Measurements from ENCODE around the gene PTAFR.

The PTAFR gene

GRCh38 chr1:28119556-28119955 is 56.9 kb downstream of the PTAFR start:
- Histone ChIP-seq H3K36me3 (ENCODE audit: control insufficient read depth in 2 of 2, insufficient read depth in 2 of 2, low read length in 2 of 2) (no peaks in the 10 kb centered on the region), H3K27me3 (ENCODE audit: control insufficient read depth in 2 of 2, insufficient read depth in 2 of 2, low read length in 2 of 2) (no peaks in the 10 kb centered on the region), H3K27ac (ENCODE audit: low read depth in 2 of 2, low read length in 2 of 2) (no peak overlapping the region), H3K4me3 (ENCODE audit: low read length in 2 of 2) (no peak overlapping the region), H3K9ac (ENCODE audit: low read depth in 1 of 2, low read length in 2 of 2) (no peak overlapping the region), H3K4me1 (ENCODE audit: control insufficient read depth in 2 of 2, insufficient read depth in 2 of 2, low read length in 2 of 2) (no peaks in the 10 kb centered on the region), H3K9me3 (ENCODE audit: control insufficient read depth in 2 of 2, low read length in 2 of 2) (no peaks in the 10 kb centered on the region)

- H3K27ac ChIP-seq (ENCODE audit: low read depth in 2 of 2, low read length in 2 of 2) = no peak overlapping the region
- no peaks in the 10 kb centered on the region for H3K4me1 ChIP-seq (ENCODE audit: control insufficient read depth in 2 of 2, insufficient read depth in 2 of 2, low read length in 2 of 2)
- H3K9me3 ChIP-seq (ENCODE audit: control insufficient read depth in 2 of 2, low read length in 2 of 2) = no peaks in the 10 kb centered on the region
- H3K36me3 ChIP-seq (ENCODE audit: control insufficient read depth in 2 of 2, insufficient read depth in 2 of 2, low read length in 2 of 2) = no peaks in the 10 kb centered on the region
- no peak overlapping the region for H3K9ac ChIP-seq (ENCODE audit: low read depth in 1 of 2, low read length in 2 of 2)
- H3K27me3 ChIP-seq (ENCODE audit: control insufficient read depth in 2 of 2, insufficient read depth in 2 of 2, low read length in 2 of 2) = no peaks in the 10 kb centered on the region
- H3K4me3 ChIP-seq (ENCODE audit: low read length in 2 of 2) = no peak overlapping the region
Measured at GRCh38 chr1:28118640-28119307, 57.7 kb downstream of the PTAFR start.

DNA sequence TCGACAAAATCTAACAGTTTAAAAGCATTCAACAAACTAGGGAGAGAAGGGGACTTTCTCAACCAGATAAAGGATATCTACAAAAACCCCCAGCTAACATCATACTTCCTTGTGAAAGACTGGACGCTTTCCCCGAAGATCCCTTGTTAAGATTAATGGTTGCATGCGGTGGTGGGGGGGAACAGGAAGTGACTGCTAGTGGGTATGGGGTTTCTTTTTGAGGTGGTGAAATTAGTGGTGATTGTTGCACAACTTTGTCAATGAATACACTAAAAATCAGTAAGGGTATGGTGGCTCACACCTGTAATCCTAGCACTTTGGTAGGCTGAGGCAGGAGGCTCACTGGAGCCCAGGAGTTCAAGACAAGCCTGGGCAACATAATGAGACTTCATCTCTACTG is 61.2 kb downstream of the PTAFR start:
- Histone ChIP-seq H3K9me3 (ENCODE audit: control insufficient read depth in 2 of 2, low read length in 2 of 2) (no peaks in the 10 kb centered on the region), H3K27ac (ENCODE audit: low read depth in 2 of 2, low read length in 2 of 2) (no peak overlapping the region), H3K27me3 (ENCODE audit: control insufficient read depth in 2 of 2, insufficient read depth in 2 of 2, low read length in 2 of 2) (no peaks in the 10 kb centered on the region), H3K36me3 (ENCODE audit: control insufficient read depth in 2 of 2, insufficient read depth in 2 of 2, low read length in 2 of 2) (no peaks in the 10 kb centered on the region), H3K4me3 (ENCODE audit: low read length in 2 of 2) (no peak overlapping the region), H3K4me1 (ENCODE audit: control insufficient read depth in 2 of 2, insufficient read depth in 2 of 2, low read length in 2 of 2) (peaks cover 0 to 4% of the 10 kb centered on the region in 2 donors), H3K9ac (ENCODE audit: low read depth in 1 of 2, low read length in 2 of 2) (no peak overlapping the region)

DNA sequence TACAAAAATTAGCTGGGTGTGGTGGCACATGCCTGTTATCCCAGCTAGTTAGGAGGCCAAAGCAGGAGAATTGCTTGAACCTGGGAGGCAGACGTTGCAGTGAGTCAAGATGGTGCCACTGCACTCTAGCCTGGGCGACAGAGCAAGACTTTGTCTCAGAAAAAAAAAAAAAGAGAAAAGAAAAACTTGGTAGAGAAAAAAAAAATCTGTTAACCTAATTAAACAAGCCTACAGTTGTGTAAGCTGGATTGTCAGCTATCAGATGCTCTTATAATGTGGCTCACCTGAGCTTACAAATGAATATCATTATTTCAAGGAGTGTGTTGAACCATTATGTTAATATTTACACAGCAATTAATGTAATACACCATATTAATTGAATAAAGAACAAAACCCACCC is 61.6 kb downstream of the PTAFR start:
- Histone ChIP-seq H3K4me1 (ENCODE audit: control insufficient read depth in 2 of 2, insufficient read depth in 2 of 2, low read length in 2 of 2) (peaks cover 0 to 4% of the 10 kb centered on the region in 2 donors), H3K36me3 (ENCODE audit: control insufficient read depth in 2 of 2, insufficient read depth in 2 of 2, low read length in 2 of 2) (no peaks in the 10 kb centered on the region), H3K27ac (ENCODE audit: low read depth in 2 of 2, low read length in 2 of 2) (peak overlapping the region in 1 of 2 donors; percentile 32), H3K9ac (ENCODE audit: low read depth in 1 of 2, low read length in 2 of 2) (no peak overlapping the region), H3K4me3 (ENCODE audit: low read length in 2 of 2) (no peak overlapping the region), H3K27me3 (ENCODE audit: control insufficient read depth in 2 of 2, insufficient read depth in 2 of 2, low read length in 2 of 2) (no peaks in the 10 kb centered on the region), H3K9me3 (ENCODE audit: control insufficient read depth in 2 of 2, low read length in 2 of 2) (no peaks in the 10 kb centered on the region)

DNA sequence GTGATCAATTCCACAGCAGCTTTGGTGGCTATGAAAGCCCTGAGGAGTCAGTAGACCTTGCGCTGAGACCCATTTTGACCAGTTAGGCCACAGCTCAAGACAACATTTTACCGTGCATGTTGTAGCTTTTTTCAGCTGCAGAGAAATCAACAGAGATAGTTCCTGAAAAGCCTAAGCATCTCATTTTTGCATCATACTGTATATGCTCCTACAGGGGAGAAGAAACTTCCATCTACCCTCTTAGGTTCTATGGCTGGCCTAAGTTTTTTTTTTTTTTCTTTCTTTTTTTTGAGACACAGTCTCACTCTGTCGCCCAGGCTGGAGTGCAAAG is 63.3 kb downstream of the PTAFR start:
- Histone ChIP-seq H3K4me1 (ENCODE audit: control insufficient read depth in 2 of 2, insufficient read depth in 2 of 2, low read length in 2 of 2) (peaks cover 0 to 4% of the 10 kb centered on the region in 2 donors), H3K27ac (ENCODE audit: low read depth in 2 of 2, low read length in 2 of 2) (peak overlapping the region in 1 of 2 donors; percentile 40)

DNA sequence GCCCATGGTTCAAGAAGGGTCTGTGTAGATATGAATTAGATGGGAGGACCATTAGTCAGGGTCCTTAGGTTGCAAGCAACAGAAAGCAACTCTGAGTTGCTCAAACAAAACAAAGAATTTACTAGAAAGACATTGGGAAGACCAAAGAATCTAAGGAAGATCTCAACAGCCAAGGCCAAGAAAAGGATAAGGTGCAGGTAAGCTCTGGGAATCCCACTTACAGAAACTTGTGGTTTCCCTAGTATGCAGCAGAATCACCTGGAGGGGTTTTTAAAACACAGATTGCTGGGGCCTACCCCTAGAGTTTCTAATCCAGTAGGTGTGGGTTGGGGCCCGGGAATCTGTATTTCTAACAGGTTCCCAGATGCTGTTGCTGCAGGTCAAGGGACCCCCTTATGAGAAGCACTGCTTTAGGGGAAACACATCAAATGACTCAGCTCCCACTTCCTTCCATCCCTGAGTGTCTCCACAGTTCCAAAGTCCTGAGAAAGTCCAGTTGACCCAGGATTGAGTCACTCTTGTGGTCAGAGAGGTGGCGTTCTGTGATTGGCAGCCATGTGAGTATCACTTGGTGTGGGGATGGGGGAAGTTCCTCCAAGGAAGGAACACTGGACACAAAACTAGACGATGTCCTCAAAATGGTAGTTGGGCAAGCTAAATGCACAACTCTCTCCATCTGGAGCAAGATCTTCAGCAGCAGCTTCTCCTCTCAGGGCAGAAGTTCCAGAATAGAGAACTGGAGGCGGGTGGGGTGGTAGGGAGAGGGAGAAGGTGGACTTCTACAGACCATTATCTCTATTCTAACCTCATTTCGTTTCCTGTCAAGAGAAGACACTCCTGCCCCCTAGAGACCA is 63.9 kb downstream of the PTAFR start:
- Histone ChIP-seq H3K4me1 (ENCODE audit: control insufficient read depth in 2 of 2, insufficient read depth in 2 of 2, low read length in 2 of 2) (peaks cover 0 to 4% of the 10 kb centered on the region in 2 donors), H3K9me3 (ENCODE audit: control insufficient read depth in 2 of 2, low read length in 2 of 2) (no peaks in the 10 kb centered on the region), H3K9ac (ENCODE audit: low read depth in 1 of 2, low read length in 2 of 2) (no peak overlapping the region), H3K27me3 (ENCODE audit: control insufficient read depth in 2 of 2, insufficient read depth in 2 of 2, low read length in 2 of 2) (no peaks in the 10 kb centered on the region), H3K4me3 (ENCODE audit: low read length in 2 of 2) (no peak overlapping the region), H3K27ac (ENCODE audit: low read depth in 2 of 2, low read length in 2 of 2) (peak overlapping the region in 1 of 2 donors; percentile 40), H3K36me3 (ENCODE audit: control insufficient read depth in 2 of 2, insufficient read depth in 2 of 2, low read length in 2 of 2) (no peaks in the 10 kb centered on the region)

More for the DNA sequence above, 63.3 kb downstream of the PTAFR start:
- Histone ChIP-seq H3K36me3 (ENCODE audit: control insufficient read depth in 2 of 2, insufficient read depth in 2 of 2, low read length in 2 of 2) (no peaks in the 10 kb centered on the region), H3K9ac (ENCODE audit: low read depth in 1 of 2, low read length in 2 of 2) (no peak overlapping the region), H3K27me3 (ENCODE audit: control insufficient read depth in 2 of 2, insufficient read depth in 2 of 2, low read length in 2 of 2) (no peaks in the 10 kb centered on the region), H3K9me3 (ENCODE audit: control insufficient read depth in 2 of 2, low read length in 2 of 2) (no peaks in the 10 kb centered on the region), H3K4me3 (ENCODE audit: low read length in 2 of 2) (no peak overlapping the region)

DNA sequence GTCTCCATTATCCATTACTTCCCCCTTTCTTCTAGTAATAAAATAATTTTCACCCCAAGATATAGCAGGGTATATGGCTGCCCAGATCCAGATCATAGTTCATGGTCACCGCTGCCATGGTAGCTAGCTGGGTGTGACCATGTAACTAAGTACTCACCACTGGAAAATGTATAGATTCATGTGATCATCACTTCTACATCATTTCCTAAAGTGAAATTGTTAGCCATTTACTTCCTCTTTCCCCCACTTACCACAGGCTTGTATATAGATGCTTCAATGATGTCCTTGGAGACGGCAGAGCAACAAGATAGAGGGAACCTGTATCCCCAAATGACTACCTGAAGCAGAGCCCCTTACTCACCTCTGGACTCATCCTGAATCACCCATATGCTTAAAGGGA is 65.3 kb downstream of the PTAFR start:
- H3K27ac ChIP-seq (ENCODE audit: low read depth in 2 of 2, low read length in 2 of 2) = no peak overlapping the region

GRCh38 chr1:28110555-28110954 is 65.9 kb downstream of the PTAFR start:
- H3K27ac ChIP-seq (ENCODE audit: low read depth in 2 of 2, low read length in 2 of 2) = no peak overlapping the region
- H3K27me3 ChIP-seq (ENCODE audit: control insufficient read depth in 2 of 2, insufficient read depth in 2 of 2, low read length in 2 of 2) = no peaks in the 10 kb centered on the region
- no peaks in the 10 kb centered on the region for H3K36me3 ChIP-seq (ENCODE audit: control insufficient read depth in 2 of 2, insufficient read depth in 2 of 2, low read length in 2 of 2)
- H3K9ac ChIP-seq (ENCODE audit: low read depth in 1 of 2, low read length in 2 of 2) = no peak overlapping the region
- peaks cover 0 to 4% of the 10 kb centered on the region in 2 donors for H3K4me1 ChIP-seq (ENCODE audit: control insufficient read depth in 2 of 2, insufficient read depth in 2 of 2, low read length in 2 of 2)
- no peaks in the 10 kb centered on the region for H3K9me3 ChIP-seq (ENCODE audit: control insufficient read depth in 2 of 2, low read length in 2 of 2)
- H3K4me3 ChIP-seq (ENCODE audit: low read length in 2 of 2) = no peak overlapping the region

More for the DNA sequence above, 65.3 kb downstream of the PTAFR start:
- Histone ChIP-seq H3K36me3 (ENCODE audit: control insufficient read depth in 2 of 2, insufficient read depth in 2 of 2, low read length in 2 of 2) (no peaks in the 10 kb centered on the region), H3K9me3 (ENCODE audit: control insufficient read depth in 2 of 2, low read length in 2 of 2) (no peaks in the 10 kb centered on the region), H3K4me1 (ENCODE audit: control insufficient read depth in 2 of 2, insufficient read depth in 2 of 2, low read length in 2 of 2) (peaks cover 0 to 4% of the 10 kb centered on the region in 2 donors), H3K4me3 (ENCODE audit: low read length in 2 of 2) (no peak overlapping the region), H3K9ac (ENCODE audit: low read depth in 1 of 2, low read length in 2 of 2) (no peak overlapping the region), H3K27me3 (ENCODE audit: control insufficient read depth in 2 of 2, insufficient read depth in 2 of 2, low read length in 2 of 2) (no peaks in the 10 kb centered on the region)

- no peaks in the 10 kb centered on the region for H3K9me3 ChIP-seq (ENCODE audit: control insufficient read depth in 2 of 2, low read length in 2 of 2)
- no peak overlapping the region for H3K9ac ChIP-seq (ENCODE audit: low read depth in 1 of 2, low read length in 2 of 2)
- H3K4me1 ChIP-seq (ENCODE audit: control insufficient read depth in 2 of 2, insufficient read depth in 2 of 2, low read length in 2 of 2) = peaks cover 3 to 4% of the 10 kb centered on the region in 2 donors
- no peak overlapping the region for H3K27ac ChIP-seq (ENCODE audit: low read depth in 2 of 2, low read length in 2 of 2)
- H3K36me3 ChIP-seq (ENCODE audit: control insufficient read depth in 2 of 2, insufficient read depth in 2 of 2, low read length in 2 of 2) = no peaks in the 10 kb centered on the region
- no peak overlapping the region for H3K4me3 ChIP-seq (ENCODE audit: low read length in 2 of 2)
- H3K27me3 ChIP-seq (ENCODE audit: control insufficient read depth in 2 of 2, insufficient read depth in 2 of 2, low read length in 2 of 2) = no peaks in the 10 kb centered on the region
Measured at GRCh38 chr1:28109639-28110038, 66.9 kb downstream of the PTAFR start.

DNA sequence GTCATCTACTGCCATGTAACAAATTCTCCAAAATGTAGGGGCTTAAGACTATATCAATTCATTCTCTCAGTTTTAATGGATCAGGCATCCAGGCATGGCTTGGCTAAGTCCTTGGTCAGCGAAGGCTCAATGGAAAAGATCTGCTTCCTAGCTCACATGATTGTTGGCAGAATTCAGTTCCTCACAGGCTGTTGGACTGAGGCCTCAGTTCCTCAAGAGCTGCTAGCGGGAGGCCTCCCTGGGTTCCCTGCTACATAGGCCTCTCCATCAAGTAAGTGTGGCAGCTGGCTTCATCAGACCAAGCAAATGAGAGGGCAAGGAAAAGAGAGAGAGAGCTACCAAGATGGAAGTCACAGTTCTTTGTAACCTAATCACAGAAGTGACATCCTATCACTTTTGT is 68.5 kb downstream of the PTAFR start:
- no peaks in the 10 kb centered on the region for H3K36me3 ChIP-seq (ENCODE audit: control insufficient read depth in 2 of 2, insufficient read depth in 2 of 2, low read length in 2 of 2)
- H3K27ac ChIP-seq (ENCODE audit: low read depth in 2 of 2, low read length in 2 of 2) = no peak overlapping the region
- no peaks in the 10 kb centered on the region for H3K9me3 ChIP-seq (ENCODE audit: control insufficient read depth in 2 of 2, low read length in 2 of 2)
- peaks cover 4 to 6% of the 10 kb centered on the region in 2 donors for H3K4me1 ChIP-seq (ENCODE audit: control insufficient read depth in 2 of 2, insufficient read depth in 2 of 2, low read length in 2 of 2)
- H3K9ac ChIP-seq (ENCODE audit: low read depth in 1 of 2, low read length in 2 of 2) = no peak overlapping the region
- no peak overlapping the region for H3K4me3 ChIP-seq (ENCODE audit: low read length in 2 of 2)
- no peaks in the 10 kb centered on the region for H3K27me3 ChIP-seq (ENCODE audit: control insufficient read depth in 2 of 2, insufficient read depth in 2 of 2, low read length in 2 of 2)

All from mucosa of rectum (tissue), 2 donors.